GM10847 (cell line): Measurements from ENCODE around the gene CCR9.

Source experiments
- POLR2A ChIP-seq: IDR thresholded peaks from 2 replicates; pipeline ENCODE4 v1.6.1; 2011; ENCODE audit not compliant: insufficient read length; ENCODE audit errors: extremely low read depth

The CCR9 gene

GRCh38 chr3:45950686-45951600, 64.6 kb downstream of the CCR9 start:
- no peak for TF ChIP-seq POLR2A

- no peak for TF ChIP-seq POLR2A
Observed at GRCh38 chr3:45951946-45952345, 65.6 kb downstream of the CCR9 start.

- TF ChIP-seq POLR2A: no peak
Observed at GRCh38 chr3:45952456-45952855, 66.1 kb downstream of the CCR9 start.
